HepG2 (cell line): ENCODE measurements around the gene ACSM2B. TPM values are rescaled to one million over a fixed set of nuclear protein-coding genes. Genes with fewer than 3 reads are reported as not detected.

Source experiments
- GATAD2A ChIP-seq: IDR thresholded peaks from 2 replicates; pipeline ENCODE4 v1.6.1; 2016
- HMG20A ChIP-seq: IDR thresholded peaks from 2 replicates; pipeline ENCODE4 v1.6.1; 2016; ENCODE audit warnings: borderline replicate concordance
- MTA3 ChIP-seq: sonication (generic); formaldehyde crosslinking; IDR thresholded peaks from 2 replicates; pipeline ENCODE4 v1.4.0; 2020; ENCODE audit warnings: missing genetic modification reagents
- POLR2AphosphoS5 ChIP-seq: IDR thresholded peaks from 2 replicates; pipeline ENCODE4 v1.6.1; 2012; ENCODE audit warnings: low read depth, low read length
- ZNF253 ChIP-seq: sonication (generic); formaldehyde crosslinking; IDR thresholded peaks from 2 replicates; pipeline ENCODE4 v1.8.0; 2022; ENCODE audit warnings: mild to moderate bottlenecking, missing genetic modification reagents, borderline replicate concordance
- ZNF30 ChIP-seq: sonication (generic); formaldehyde crosslinking; IDR thresholded peaks from 2 replicates; pipeline ENCODE4 v1.5.0; 2020; ENCODE audit warnings: mild to moderate bottlenecking, missing genetic modification reagents
- ZNF326 ChIP-seq: sonication (generic); formaldehyde crosslinking; IDR thresholded peaks from 2 replicates; pipeline ENCODE4 v1.4.0; 2020; ENCODE audit warnings: missing genetic modification reagents, borderline replicate concordance
- ZNF430 ChIP-seq: sonication (generic); formaldehyde crosslinking; IDR thresholded peaks from 2 replicates; pipeline ENCODE4 v1.9.0; 2021; ENCODE audit warnings: mild to moderate bottlenecking, missing genetic modification reagents
- ZNF670 ChIP-seq: sonication (generic); formaldehyde crosslinking; IDR thresholded peaks from 2 replicates; pipeline ENCODE4 v1.8.0; 2022; ENCODE audit warnings: mild to moderate bottlenecking, missing genetic modification reagents, borderline replicate concordance
- ZSCAN25 ChIP-seq: sonication (generic); formaldehyde crosslinking; IDR thresholded peaks from 2 replicates; pipeline ENCODE4 v1.8.0; 2022; ENCODE audit warnings: mild to moderate bottlenecking, missing genetic modification reagents
- ZSCAN29 ChIP-seq: sonication (generic); formaldehyde crosslinking; conservative IDR thresholded peaks from 2 replicates; pipeline ENCODE4 v1.4.0; 2020; ENCODE audit warnings: mild to moderate bottlenecking, missing genetic modification reagents
- polyA plus RNA-seq, 8 experiments: library from polyadenylated mRNA; depleted of rRNA in 3 of 8; stranded (reverse) in 7 of 8; unstranded in 1 of 8; fragments of >200 nt; fragmentation: Illumina TruSeq in 4 of 8; extraction: Trizol in 4 of 8; gene quantifications; 2 replicates each; pipeline versions ENCODE4 v1.2.1 to v1.2.3, GENCODE V29; 2011 to 2016; ENCODE audit warnings: low read depth in 4 of 8, missing spikeins in 1 of 8, mixed read lengths in 1 of 8; ENCODE audit not compliant: insufficient read depth in 1 of 8
- total RNA-seq, 5 experiments: library from RNA; depleted of rRNA; stranded (reverse); fragments of >200 nt; fragmentation: Illumina TruSeq; extraction: Trizol; gene quantifications; 2 replicates each; pipeline ENCODE4 v1.2.3, GENCODE V29; 2016; ENCODE audit warnings: low read depth in 1 of 5
- TF ChIP-seq, protein P1 (sequence below): sonication (generic); formaldehyde crosslinking; IDR thresholded peaks from 2 replicates; pipeline ENCODE4 v1.5.0; 2020; ENCODE audit warnings: mild to moderate bottlenecking, missing genetic modification reagents, borderline replicate concordance
- TF ChIP-seq, protein P2 (sequence below): IDR thresholded peaks from 2 replicates; pipeline ENCODE4 v1.6.1; 2016; ENCODE audit warnings: missing compliant biosample characterization, missing genetic modification reagents, borderline replicate concordance
- TF ChIP-seq, protein P3 (sequence below): sonication (generic); formaldehyde crosslinking; IDR thresholded peaks from 2 replicates; pipeline ENCODE4 v1.4.0; 2020; ENCODE audit warnings: missing genetic modification reagents
- TF ChIP-seq, protein P4 (sequence below): sonication (generic); formaldehyde crosslinking; IDR thresholded peaks from 2 replicates; pipeline ENCODE4 v1.4.0; 2020; ENCODE audit warnings: missing genetic modification reagents, mild to moderate bottlenecking, borderline replicate concordance

Gene ACSM2B
- total and polyA plus RNA-seq, 2 of the 13 experiments (the other 11 are each of a cell fraction or from before 2014, with no cell fraction given) = 22.9 to 34.0 TPM

DNA sequence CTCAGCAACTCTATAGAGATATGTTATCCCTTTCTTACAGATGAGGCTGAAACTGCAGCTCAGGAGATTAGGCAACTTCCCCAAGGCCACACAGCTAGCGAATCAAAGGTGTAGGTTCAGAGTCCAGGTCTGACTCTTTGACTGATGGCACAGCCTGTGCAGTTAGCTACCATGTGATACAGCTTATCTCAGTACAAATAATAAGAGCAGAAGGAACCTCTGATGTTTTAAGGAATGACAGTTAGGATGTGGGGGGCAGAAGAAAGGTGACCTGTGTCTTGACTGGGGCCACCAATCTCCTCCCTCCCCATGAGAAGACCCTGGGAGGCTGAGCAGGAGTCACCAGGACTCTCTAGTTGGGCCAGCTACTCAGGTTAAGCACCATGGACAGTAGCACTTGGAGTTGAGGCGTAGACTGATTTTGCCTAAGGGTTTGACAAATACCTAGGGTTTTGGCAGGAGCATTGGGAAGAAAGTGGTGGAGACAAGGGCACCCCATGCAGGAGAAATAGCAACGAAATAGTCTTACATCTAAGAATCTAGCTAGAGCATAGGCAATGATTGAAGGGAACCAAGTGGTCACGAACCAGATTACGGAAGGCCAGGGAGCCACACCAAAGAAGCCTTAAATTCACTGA, 22.8 kb upstream of the ACSM2B start (continued):
- TF ChIP-seq, protein P1, sequence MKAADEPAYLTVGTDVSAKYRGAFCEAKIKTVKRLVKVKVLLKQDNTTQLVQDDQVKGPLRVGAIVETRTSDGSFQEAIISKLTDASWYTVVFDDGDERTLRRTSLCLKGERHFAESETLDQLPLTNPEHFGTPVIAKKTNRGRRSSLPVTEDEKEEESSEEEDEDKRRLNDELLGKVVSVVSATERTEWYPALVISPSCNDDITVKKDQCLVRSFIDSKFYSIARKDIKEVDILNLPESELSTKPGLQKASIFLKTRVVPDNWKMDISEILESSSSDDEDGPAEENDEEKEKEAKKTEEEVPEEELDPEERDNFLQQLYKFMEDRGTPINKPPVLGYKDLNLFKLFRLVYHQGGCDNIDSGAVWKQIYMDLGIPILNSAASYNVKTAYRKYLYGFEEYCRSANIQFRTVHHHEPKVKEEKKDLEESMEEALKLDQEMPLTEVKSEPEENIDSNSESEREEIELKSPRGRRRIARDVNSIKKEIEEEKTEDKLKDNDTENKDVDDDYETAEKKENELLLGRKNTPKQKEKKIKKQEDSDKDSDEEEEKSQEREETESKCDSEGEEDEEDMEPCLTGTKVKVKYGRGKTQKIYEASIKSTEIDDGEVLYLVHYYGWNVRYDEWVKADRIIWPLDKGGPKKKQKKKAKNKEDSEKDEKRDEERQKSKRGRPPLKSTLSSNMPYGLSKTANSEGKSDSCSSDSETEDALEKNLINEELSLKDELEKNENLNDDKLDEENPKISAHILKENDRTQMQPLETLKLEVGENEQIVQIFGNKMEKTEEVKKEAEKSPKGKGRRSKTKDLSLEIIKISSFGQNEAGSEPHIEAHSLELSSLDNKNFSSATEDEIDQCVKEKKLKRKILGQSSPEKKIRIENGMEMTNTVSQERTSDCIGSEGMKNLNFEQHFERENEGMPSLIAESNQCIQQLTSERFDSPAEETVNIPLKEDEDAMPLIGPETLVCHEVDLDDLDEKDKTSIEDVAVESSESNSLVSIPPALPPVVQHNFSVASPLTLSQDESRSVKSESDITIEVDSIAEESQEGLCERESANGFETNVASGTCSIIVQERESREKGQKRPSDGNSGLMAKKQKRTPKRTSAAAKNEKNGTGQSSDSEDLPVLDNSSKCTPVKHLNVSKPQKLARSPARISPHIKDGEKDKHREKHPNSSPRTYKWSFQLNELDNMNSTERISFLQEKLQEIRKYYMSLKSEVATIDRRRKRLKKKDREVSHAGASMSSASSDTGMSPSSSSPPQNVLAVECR (CRISPR knock-in tag) = peak; percentile 64; the same call in 1 of the 2 replicates
- TF ChIP-seq HMG20A (peak; percentile 99), ZNF670 (CRISPR knock-in tag) (no peak; the same call in 1 of the 2 replicates), ZSCAN25 (CRISPR knock-in tag) (no peak), GATAD2A (CRISPR knock-in tag) (peak; percentile 100), ZSCAN29 (CRISPR knock-in tag) (0 out of 2 replicates have a peak, but pooled peaks have one; percentile 47), ZNF253 (CRISPR knock-in tag) (no peak), ZNF326 (CRISPR knock-in tag) (no peak), ZNF430 (CRISPR knock-in tag) (peak; percentile 98), ZNF30 (CRISPR knock-in tag) (no peak), POLR2AphosphoS5 (no peak), MTA3 (CRISPR knock-in tag) (no peak)
- TF ChIP-seq, protein P2, sequence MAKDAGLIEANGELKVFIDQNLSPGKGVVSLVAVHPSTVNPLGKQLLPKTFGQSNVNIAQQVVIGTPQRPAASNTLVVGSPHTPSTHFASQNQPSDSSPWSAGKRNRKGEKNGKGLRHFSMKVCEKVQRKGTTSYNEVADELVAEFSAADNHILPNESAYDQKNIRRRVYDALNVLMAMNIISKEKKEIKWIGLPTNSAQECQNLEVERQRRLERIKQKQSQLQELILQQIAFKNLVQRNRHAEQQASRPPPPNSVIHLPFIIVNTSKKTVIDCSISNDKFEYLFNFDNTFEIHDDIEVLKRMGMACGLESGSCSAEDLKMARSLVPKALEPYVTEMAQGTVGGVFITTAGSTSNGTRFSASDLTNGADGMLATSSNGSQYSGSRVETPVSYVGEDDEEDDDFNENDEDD (CRISPR knock-in tag) = peak; percentile 58; the same call in 1 of the 2 replicates
- TF ChIP-seq, protein P3, sequence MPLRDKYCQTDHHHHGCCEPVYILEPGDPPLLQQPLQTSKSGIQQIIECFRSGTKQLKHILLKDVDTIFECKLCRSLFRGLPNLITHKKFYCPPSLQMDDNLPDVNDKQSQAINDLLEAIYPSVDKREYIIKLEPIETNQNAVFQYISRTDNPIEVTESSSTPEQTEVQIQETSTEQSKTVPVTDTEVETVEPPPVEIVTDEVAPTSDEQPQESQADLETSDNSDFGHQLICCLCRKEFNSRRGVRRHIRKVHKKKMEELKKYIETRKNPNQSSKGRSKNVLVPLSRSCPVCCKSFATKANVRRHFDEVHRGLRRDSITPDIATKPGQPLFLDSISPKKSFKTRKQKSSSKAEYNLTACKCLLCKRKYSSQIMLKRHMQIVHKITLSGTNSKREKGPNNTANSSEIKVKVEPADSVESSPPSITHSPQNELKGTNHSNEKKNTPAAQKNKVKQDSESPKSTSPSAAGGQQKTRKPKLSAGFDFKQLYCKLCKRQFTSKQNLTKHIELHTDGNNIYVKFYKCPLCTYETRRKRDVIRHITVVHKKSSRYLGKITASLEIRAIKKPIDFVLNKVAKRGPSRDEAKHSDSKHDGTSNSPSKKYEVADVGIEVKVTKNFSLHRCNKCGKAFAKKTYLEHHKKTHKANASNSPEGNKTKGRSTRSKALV (CRISPR knock-in tag) = peak; percentile 94
- TF ChIP-seq, protein P4, sequence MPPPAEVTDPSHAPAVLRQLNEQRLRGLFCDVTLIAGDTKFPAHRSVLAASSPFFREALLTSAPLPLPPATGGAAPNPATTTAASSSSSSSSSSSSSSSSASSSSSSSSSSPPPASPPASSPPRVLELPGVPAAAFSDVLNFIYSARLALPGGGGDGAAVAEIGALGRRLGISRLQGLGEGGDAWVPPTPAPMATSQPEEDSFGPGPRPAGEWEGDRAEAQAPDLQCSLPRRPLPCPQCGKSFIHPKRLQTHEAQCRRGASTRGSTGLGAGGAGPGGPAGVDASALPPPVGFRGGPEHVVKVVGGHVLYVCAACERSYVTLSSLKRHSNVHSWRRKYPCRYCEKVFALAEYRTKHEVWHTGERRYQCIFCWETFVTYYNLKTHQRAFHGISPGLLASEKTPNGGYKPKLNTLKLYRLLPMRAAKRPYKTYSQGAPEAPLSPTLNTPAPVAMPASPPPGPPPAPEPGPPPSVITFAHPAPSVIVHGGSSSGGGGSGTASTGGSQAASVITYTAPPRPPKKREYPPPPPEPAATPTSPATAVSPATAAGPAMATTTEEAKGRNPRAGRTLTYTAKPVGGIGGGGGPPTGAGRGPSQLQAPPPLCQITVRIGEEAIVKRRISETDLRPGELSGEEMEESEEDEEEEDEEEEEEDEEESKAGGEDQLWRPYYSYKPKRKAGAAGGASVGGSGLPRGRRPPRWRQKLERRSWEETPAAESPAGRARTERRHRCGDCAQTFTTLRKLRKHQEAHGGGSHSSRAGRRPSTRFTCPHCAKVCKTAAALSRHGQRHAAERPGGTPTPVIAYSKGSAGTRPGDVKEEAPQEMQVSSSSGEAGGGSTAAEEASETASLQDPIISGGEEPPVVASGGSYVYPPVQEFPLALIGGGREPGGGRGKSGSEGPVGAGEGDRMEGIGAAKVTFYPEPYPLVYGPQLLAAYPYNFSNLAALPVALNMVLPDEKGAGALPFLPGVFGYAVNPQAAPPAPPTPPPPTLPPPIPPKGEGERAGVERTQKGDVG (CRISPR knock-in tag) = peak; percentile 99
